Activated CD4-positive, CD25-positive, alpha-beta regulatory T cell (primary cell): ENCODE data around the gene MPP4.

Source experiments
- DNase-seq, 4 experiments: peaks; one replicate each; lab custom pipeline; 2025; lab: John Stamatoyannopoulos, UW

MPP4 gene

GRCh38 chr2:201698588-201699226 is at the start of gene MPP4:
TSS of gene MPP4 (minus strand) at chr2:201698644. CDS start at chr2:201693954, 4,690 bp downstream.
- DNase-seq, result no peak

GRCh38 chr2:201746551-201746950 is 48.1 kb upstream of the MPP4 start:
- no peak for DNase-seq

- no peak for DNase-seq
These were observed 37.0 kb upstream of the MPP4 start for GRCh38 chr2:201735486-201735885.

GRCh38 chr2:201734111-201734510 is 35.7 kb upstream of the MPP4 start:
- no peak for DNase-seq

GRCh38 chr2:201733544-201733943 is 35.1 kb upstream of the MPP4 start:
- no peak for DNase-seq

GRCh38 chr2:201730651-201731285 is 32.3 kb upstream of the MPP4 start:
- no peak for DNase-seq

- no peak for DNase-seq
These were observed 17.0 kb upstream of the MPP4 start for GRCh38 chr2:201715459-201715858.

GRCh38 chr2:201712726-201713125 is 14.3 kb upstream of the MPP4 start:
- DNase-seq, result no peak

- DNase-seq, result no peak
These were observed 11.3 kb upstream of the MPP4 start for GRCh38 chr2:201709747-201710146.

- DNase-seq, result no peak
These were observed 10.6 kb upstream of the MPP4 start for GRCh38 chr2:201709049-201709448.

- DNase-seq, result no peak
These were observed 9.3 kb upstream of the MPP4 start for GRCh38 chr2:201707753-201708152.

- no peak for DNase-seq
These were observed 8.7 kb upstream of the MPP4 start for GRCh38 chr2:201707142-201707541.

- no peak for DNase-seq
These were observed 6.1 kb upstream of the MPP4 start for GRCh38 chr2:201704536-201704935.

GRCh38 chr2:201701646-201702045 is 3.2 kb upstream of the MPP4 start:
- DNase-seq, result no peak

GRCh38 chr2:201699416-201699815 is 972 bp upstream of the MPP4 start:
- DNase-seq, result no peak

- DNase-seq, result no peak
These were observed 545 bp downstream of the MPP4 start for GRCh38 chr2:201697899-201698298.

GRCh38 chr2:201696151-201696659 is 2.2 kb downstream of the MPP4 start:
- DNase-seq, result no peak

- DNase-seq, result no peak
These were observed 13.3 kb downstream of the MPP4 start for GRCh38 chr2:201685156-201685555.

GRCh38 chr2:201680743-201681142 is 17.7 kb downstream of the MPP4 start:
- no peak for DNase-seq

GRCh38 chr2:201678401-201678800 is 20.0 kb downstream of the MPP4 start:
- DNase-seq, result no peak

GRCh38 chr2:201675454-201675853 is 23.0 kb downstream of the MPP4 start:
- DNase-seq, result no peak

GRCh38 chr2:201674794-201675193 is 23.6 kb downstream of the MPP4 start:
- no peak for DNase-seq

GRCh38 chr2:201674298-201674697 is 24.1 kb downstream of the MPP4 start:
- DNase-seq, result no peak

- no peak for DNase-seq
These were observed 24.9 kb downstream of the MPP4 start for GRCh38 chr2:201673546-201673945.
